Liver (tissue), 3 donors: ENCODE results near the gene NOS3.

Experiments used
- JUND ChIP-seq, 2 donors: IDR thresholded peaks; 2 replicates each; pipeline ENCODE4 v1.6.1; 2016; ENCODE audit warnings: antibody characterized with exemption in 2 of 2
- RAD21 ChIP-seq, 2 donors: IDR thresholded peaks; 2 replicates each; pipeline ENCODE4 v1.6.1; 2016; ENCODE audit warnings: antibody characterized with exemption in 2 of 2, mild to moderate bottlenecking in 2 of 2
- TF ChIP-seq, protein P1 (sequence below): fragments of 150-350 bp; IDR thresholded peaks from 2 replicates; pipeline ENCODE4 v1.5.1; 2017; ENCODE audit warnings: improper control_type of control experiment, low read depth, low read length; ENCODE audit not compliant: missing input control
- TF ChIP-seq, protein P2 (sequence below): IDR thresholded peaks from 2 replicates; pipeline ENCODE4 v1.6.1; 2016; ENCODE audit warnings: antibody characterized with exemption, mild to moderate bottlenecking
- TF ChIP-seq, protein P3 (sequence below): IDR thresholded peaks from 2 replicates; pipeline ENCODE4 v1.6.1; 2016; ENCODE audit warnings: antibody characterized with exemption
- donor health status: healthy.
- donor health status: healthy.

DNA sequence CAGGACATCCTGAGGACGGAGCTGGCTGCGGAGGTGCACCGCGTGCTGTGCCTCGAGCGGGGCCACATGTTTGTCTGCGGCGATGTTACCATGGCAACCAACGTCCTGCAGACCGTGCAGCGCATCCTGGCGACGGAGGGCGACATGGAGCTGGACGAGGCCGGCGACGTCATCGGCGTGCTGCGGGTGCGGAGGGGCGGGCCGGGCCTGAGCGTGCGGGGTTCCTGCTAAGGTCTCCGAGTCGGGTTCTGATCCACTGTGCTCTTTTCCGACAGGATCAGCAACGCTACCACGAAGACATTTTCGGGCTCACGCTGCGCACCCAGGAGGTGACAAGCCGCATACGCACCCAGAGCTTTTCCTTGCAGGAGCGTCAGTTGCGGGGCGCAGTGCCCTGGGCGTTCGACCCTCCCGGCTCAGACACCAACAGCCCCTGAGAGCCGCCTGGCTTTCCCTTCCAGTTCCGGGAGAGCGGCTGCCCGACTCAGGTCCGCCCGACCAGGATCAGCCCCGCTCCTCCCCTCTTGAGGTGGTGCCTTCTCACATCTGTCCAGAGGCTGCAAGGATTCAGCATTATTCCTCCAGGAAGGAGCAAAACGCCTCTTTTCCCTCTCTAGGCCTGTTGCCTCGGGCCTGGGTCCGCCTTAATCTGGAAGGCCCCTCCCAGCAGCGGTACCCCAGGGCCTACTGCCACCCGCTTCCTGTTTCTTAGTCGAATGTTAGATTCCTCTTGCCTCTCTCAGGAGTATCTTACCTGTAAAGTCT is 23.1 kb downstream of the NOS3 start:
- TF ChIP-seq, protein P1, sequence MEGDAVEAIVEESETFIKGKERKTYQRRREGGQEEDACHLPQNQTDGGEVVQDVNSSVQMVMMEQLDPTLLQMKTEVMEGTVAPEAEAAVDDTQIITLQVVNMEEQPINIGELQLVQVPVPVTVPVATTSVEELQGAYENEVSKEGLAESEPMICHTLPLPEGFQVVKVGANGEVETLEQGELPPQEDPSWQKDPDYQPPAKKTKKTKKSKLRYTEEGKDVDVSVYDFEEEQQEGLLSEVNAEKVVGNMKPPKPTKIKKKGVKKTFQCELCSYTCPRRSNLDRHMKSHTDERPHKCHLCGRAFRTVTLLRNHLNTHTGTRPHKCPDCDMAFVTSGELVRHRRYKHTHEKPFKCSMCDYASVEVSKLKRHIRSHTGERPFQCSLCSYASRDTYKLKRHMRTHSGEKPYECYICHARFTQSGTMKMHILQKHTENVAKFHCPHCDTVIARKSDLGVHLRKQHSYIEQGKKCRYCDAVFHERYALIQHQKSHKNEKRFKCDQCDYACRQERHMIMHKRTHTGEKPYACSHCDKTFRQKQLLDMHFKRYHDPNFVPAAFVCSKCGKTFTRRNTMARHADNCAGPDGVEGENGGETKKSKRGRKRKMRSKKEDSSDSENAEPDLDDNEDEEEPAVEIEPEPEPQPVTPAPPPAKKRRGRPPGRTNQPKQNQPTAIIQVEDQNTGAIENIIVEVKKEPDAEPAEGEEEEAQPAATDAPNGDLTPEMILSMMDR = no peak
- no peak for TF ChIP-seq JUND (IDR thresholded peaks at IDR 0.05)
- TF ChIP-seq, protein P2, sequence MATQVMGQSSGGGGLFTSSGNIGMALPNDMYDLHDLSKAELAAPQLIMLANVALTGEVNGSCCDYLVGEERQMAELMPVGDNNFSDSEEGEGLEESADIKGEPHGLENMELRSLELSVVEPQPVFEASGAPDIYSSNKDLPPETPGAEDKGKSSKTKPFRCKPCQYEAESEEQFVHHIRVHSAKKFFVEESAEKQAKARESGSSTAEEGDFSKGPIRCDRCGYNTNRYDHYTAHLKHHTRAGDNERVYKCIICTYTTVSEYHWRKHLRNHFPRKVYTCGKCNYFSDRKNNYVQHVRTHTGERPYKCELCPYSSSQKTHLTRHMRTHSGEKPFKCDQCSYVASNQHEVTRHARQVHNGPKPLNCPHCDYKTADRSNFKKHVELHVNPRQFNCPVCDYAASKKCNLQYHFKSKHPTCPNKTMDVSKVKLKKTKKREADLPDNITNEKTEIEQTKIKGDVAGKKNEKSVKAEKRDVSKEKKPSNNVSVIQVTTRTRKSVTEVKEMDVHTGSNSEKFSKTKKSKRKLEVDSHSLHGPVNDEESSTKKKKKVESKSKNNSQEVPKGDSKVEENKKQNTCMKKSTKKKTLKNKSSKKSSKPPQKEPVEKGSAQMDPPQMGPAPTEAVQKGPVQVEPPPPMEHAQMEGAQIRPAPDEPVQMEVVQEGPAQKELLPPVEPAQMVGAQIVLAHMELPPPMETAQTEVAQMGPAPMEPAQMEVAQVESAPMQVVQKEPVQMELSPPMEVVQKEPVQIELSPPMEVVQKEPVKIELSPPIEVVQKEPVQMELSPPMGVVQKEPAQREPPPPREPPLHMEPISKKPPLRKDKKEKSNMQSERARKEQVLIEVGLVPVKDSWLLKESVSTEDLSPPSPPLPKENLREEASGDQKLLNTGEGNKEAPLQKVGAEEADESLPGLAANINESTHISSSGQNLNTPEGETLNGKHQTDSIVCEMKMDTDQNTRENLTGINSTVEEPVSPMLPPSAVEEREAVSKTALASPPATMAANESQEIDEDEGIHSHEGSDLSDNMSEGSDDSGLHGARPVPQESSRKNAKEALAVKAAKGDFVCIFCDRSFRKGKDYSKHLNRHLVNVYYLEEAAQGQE = no peak
- TF ChIP-seq RAD21 (IDR thresholded peaks at IDR 0.05) = no peak
- TF ChIP-seq, protein P3, sequence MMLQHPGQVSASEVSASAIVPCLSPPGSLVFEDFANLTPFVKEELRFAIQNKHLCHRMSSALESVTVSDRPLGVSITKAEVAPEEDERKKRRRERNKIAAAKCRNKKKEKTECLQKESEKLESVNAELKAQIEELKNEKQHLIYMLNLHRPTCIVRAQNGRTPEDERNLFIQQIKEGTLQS = no peak
